K562 (cell line): Measurements from ENCODE around the gene UBE2K. TPM values are rescaled to one million over a fixed set of nuclear protein-coding genes. Genes with fewer than 3 reads are reported as not detected.

Source experiments
- EP400 ChIP-seq: fragments of 450-650 bp; IDR thresholded peaks from 2 replicates; pipeline ENCODE4 v1.6.1; 2017; ENCODE audit warnings: antibody characterized with exemption, mild to moderate bottlenecking, moderate library complexity
- FOXK2 ChIP-seq, 2 experiments: fragments of 450-650 bp; IDR thresholded peaks in 1 of 2; conservative IDR thresholded peaks in 1 of 2; 2 replicates each; pipeline ENCODE4 v1.6.1; 2016; ENCODE audit warnings: low read depth in 2 of 2, mild to moderate bottlenecking in 1 of 2
- FOXO4 ChIP-seq: fragments of 450-650 bp; formaldehyde crosslinking; IDR thresholded peaks from 2 replicates; pipeline ENCODE4 v1.4.0; 2020; ENCODE audit warnings: mild to moderate bottlenecking, moderate library complexity
- MAFF ChIP-seq: IDR thresholded peaks from 2 replicates; pipeline ENCODE4 v1.6.1; 2012; ENCODE audit warnings: low read length, improper control_type of control experiment
- MAFK ChIP-seq: IDR thresholded peaks from 2 replicates; pipeline ENCODE4 v1.6.1; 2011; ENCODE audit warnings: low read length, improper control_type of control experiment
- NFE2 ChIP-seq: IDR thresholded peaks from 2 replicates; pipeline ENCODE4 v1.6.1; 2014; ENCODE audit warnings: antibody characterized with exemption, low read depth
- VEZF1 ChIP-seq: fragments of 200-800 bp; sonication (Bioruptor generic); IDR thresholded peaks from 2 replicates; pipeline ENCODE4 v1.6.1; 2017; ENCODE audit warnings: missing genetic modification characterization, missing compliant biosample characterization
- ZNF644 ChIP-seq: fragments of 200-800 bp; sonication (Bioruptor generic); IDR thresholded peaks from 2 replicates; pipeline ENCODE4 v1.6.1; 2016; ENCODE audit warnings: low read depth, missing genetic modification characterization, missing compliant biosample characterization
- polyA plus RNA-seq, 8 experiments: library from polyadenylated mRNA; depleted of rRNA in 4 of 8; stranded (reverse) in 5 of 8; unstranded in 3 of 8; fragments of >200 nt; fragmentation: Nextera tagmentation in 2 of 8; fragmentation: Illumina TruSeq in 1 of 8; extraction: Ambion mirVana in 2 of 8; extraction: Trizol in 1 of 8; gene quantifications; 2 replicates each; pipeline versions ENCODE4 v1.2.1 to v1.2.3, GENCODE V29; 2011 to 2014; ENCODE audit warnings: inconsistent platforms in 1 of 8, missing spikeins in 1 of 8
- total RNA-seq, 7 experiments: library from RNA; depleted of rRNA in 6 of 7; stranded (reverse); fragments of >200 nt in 6 of 7; fragmentation: Illumina TruSeq in 2 of 7; extraction: Trizol in 2 of 7; gene quantifications; 2 replicates each; pipeline versions ENCODE4 v1.2.1 to v1.2.3, GENCODE V29; 2011 to 2021; ENCODE audit warnings: low replicate concordance in 1 of 7

UBE2K gene
- total and polyA plus RNA-seq, 9 of the 15 experiments (the other 6 are each of a cell fraction or from before 2014, with no cell fraction given): 29.8 to 190 (median 62.6) TPM

GRCh38 chr4:39699687-39700409 is 1.9 kb downstream of the UBE2K start (continued):
- 0 out of 2 replicates have a peak, but pooled peaks have one; percentile 5 for TF ChIP-seq VEZF1 (CRISPR knock-in tag)
- peak; percentile 84; the same call in 1 of the 2 replicates for TF ChIP-seq MAFK
- peak; percentile 50; the same call in 1 of the 2 replicates for TF ChIP-seq EP400
- TF ChIP-seq ZNF644 (tag): 0 out of 2 replicates have a peak, but pooled peaks have one; percentile 18
- peak; percentile 91 for TF ChIP-seq NFE2
- no peak for TF ChIP-seq FOXO4
- peak in 1 of 2 experiments; percentile 40; a peak in 1 of 4 replicates for TF ChIP-seq FOXK2 (conservative IDR thresholded peaks at IDR 0.05 in 1 of 2, IDR thresholded peaks at IDR 0.05 in 1 of 2; ENCODE audit: low read depth in 2 of 2)
- TF ChIP-seq MAFF: peak; percentile 83
